ENCODE results near the gene SPATA7.

The SPATA7 gene

GRCh38 chr14:88385212-88386101, at the start of gene SPATA7:
Gene SPATA7 (plus strand): TSS chr14:88385657. CDS start chr14:88385819, 162 bp downstream.
- 0 out of 2 replicates have a peak, but pooled peaks have one; percentile 3 for TF ChIP-seq GATA2 (IDR thresholded peaks at IDR 0.05; ENCODE audit: low read depth, low read length)
- no peak for TF ChIP-seq GATA3 (IDR thresholded peaks at IDR 0.05; ENCODE audit: low read depth, low read length)

GRCh38 chr14:88340357-88340756, 45.1 kb upstream of the SPATA7 start:
- no peak for TF ChIP-seq GATA2 (IDR thresholded peaks at IDR 0.05; ENCODE audit: low read depth, low read length)
- no peak for TF ChIP-seq GATA3 (IDR thresholded peaks at IDR 0.05; ENCODE audit: low read depth, low read length)

GRCh38 chr14:88342980-88343379, 42.5 kb upstream of the SPATA7 start:
- TF ChIP-seq GATA3 (IDR thresholded peaks at IDR 0.05; ENCODE audit: low read depth, low read length) (no peak), GATA2 (IDR thresholded peaks at IDR 0.05; ENCODE audit: low read depth, low read length) (no peak)

- TF ChIP-seq GATA2 (IDR thresholded peaks at IDR 0.05; ENCODE audit: low read depth, low read length) = no peak
- no peak for TF ChIP-seq GATA3 (IDR thresholded peaks at IDR 0.05; ENCODE audit: low read depth, low read length)
Measured at GRCh38 chr14:88346048-88346639, 39.3 kb upstream of the SPATA7 start.

- TF ChIP-seq GATA3 (IDR thresholded peaks at IDR 0.05; ENCODE audit: low read depth, low read length) (no peak), GATA2 (IDR thresholded peaks at IDR 0.05; ENCODE audit: low read depth, low read length) (no peak)
Measured at GRCh38 chr14:88348546-88348945, 36.9 kb upstream of the SPATA7 start.

- TF ChIP-seq GATA3 (IDR thresholded peaks at IDR 0.05; ENCODE audit: low read depth, low read length) = no peak
- TF ChIP-seq GATA2 (IDR thresholded peaks at IDR 0.05; ENCODE audit: low read depth, low read length) = no peak
Measured at GRCh38 chr14:88351966-88352691, 33.3 kb upstream of the SPATA7 start.

- TF ChIP-seq GATA2 (IDR thresholded peaks at IDR 0.05; ENCODE audit: low read depth, low read length) (no peak), GATA3 (IDR thresholded peaks at IDR 0.05; ENCODE audit: low read depth, low read length) (no peak)
Measured at GRCh38 chr14:88352698-88353097, 32.8 kb upstream of the SPATA7 start.

GRCh38 chr14:88354358-88354757, 31.1 kb upstream of the SPATA7 start:
- TF ChIP-seq GATA3 (IDR thresholded peaks at IDR 0.05; ENCODE audit: low read depth, low read length) (no peak), GATA2 (IDR thresholded peaks at IDR 0.05; ENCODE audit: low read depth, low read length) (no peak)

GRCh38 chr14:88359500-88359899, 26.0 kb upstream of the SPATA7 start:
- no peak for TF ChIP-seq GATA3 (IDR thresholded peaks at IDR 0.05; ENCODE audit: low read depth, low read length)

- TF ChIP-seq GATA3 (IDR thresholded peaks at IDR 0.05; ENCODE audit: low read depth, low read length) (no peak), GATA2 (IDR thresholded peaks at IDR 0.05; ENCODE audit: low read depth, low read length) (no peak)
Measured at GRCh38 chr14:88363644-88364043, 21.8 kb upstream of the SPATA7 start.

- no peak for TF ChIP-seq GATA2 (IDR thresholded peaks at IDR 0.05; ENCODE audit: low read depth, low read length)
- TF ChIP-seq GATA3 (IDR thresholded peaks at IDR 0.05; ENCODE audit: low read depth, low read length) = no peak
Measured at GRCh38 chr14:88364710-88365413, 20.6 kb upstream of the SPATA7 start.

GRCh38 chr14:88369496-88369895, 16.0 kb upstream of the SPATA7 start:
- TF ChIP-seq GATA2 (IDR thresholded peaks at IDR 0.05; ENCODE audit: low read depth, low read length) (no peak), GATA3 (IDR thresholded peaks at IDR 0.05; ENCODE audit: low read depth, low read length) (no peak)

- TF ChIP-seq GATA3 (IDR thresholded peaks at IDR 0.05; ENCODE audit: low read depth, low read length) = no peak
- TF ChIP-seq GATA2 (IDR thresholded peaks at IDR 0.05; ENCODE audit: low read depth, low read length) = no peak
Measured at GRCh38 chr14:88379706-88380343, 5.6 kb upstream of the SPATA7 start.
